Medulla oblongata (tissue), 1 donor: ENCODE measurements around the gene PTPRU.

Experiments
- DNase-seq: peaks from one replicate; pipeline ENCODE4 v3.0.0-alpha.2; 2015; ENCODE audit errors: extremely low spot score

Gene PTPRU

GRCh38 chr1:29332204-29332603 lies 95.9 kb downstream of the PTPRU start:
- DNase-seq: no peak

GRCh38 chr1:29333008-29333407 lies 96.7 kb downstream of the PTPRU start:
- DNase-seq: no peak

GRCh38 chr1:29335573-29335972 lies 99.3 kb downstream of the PTPRU start:
- DNase-seq: no peak

- peak; percentile 9 for DNase-seq
Measured at GRCh38 chr1:29338908-29339575, 102.7 kb downstream of the PTPRU start.

- no peak for DNase-seq
Measured at GRCh38 chr1:29341936-29342335, 105.6 kb downstream of the PTPRU start.

GRCh38 chr1:29342351-29342750 lies 106.0 kb downstream of the PTPRU start:
- DNase-seq: no peak

GRCh38 chr1:29342983-29343382 lies 106.7 kb downstream of the PTPRU start:
- DNase-seq: no peak

- no peak for DNase-seq
Measured at GRCh38 chr1:29343476-29343875, 107.2 kb downstream of the PTPRU start.

- no peak for DNase-seq
Measured at GRCh38 chr1:29343908-29344307, 107.6 kb downstream of the PTPRU start.

- DNase-seq: no peak
Measured at GRCh38 chr1:29344336-29344735, 108.0 kb downstream of the PTPRU start.

- DNase-seq: no peak
Measured at GRCh38 chr1:29346576-29346975, 110.3 kb downstream of the PTPRU start.

- DNase-seq: no peak
Measured at GRCh38 chr1:29349871-29350491, 113.7 kb downstream of the PTPRU start.

GRCh38 chr1:29352719-29353420 lies 116.5 kb downstream of the PTPRU start:
- DNase-seq: no peak

GRCh38 chr1:29354511-29355098 lies 118.3 kb downstream of the PTPRU start:
- no peak for DNase-seq

GRCh38 chr1:29355375-29355774 lies 119.1 kb downstream of the PTPRU start:
- DNase-seq: no peak

- no peak for DNase-seq
Measured at GRCh38 chr1:29356663-29357062, 120.3 kb downstream of the PTPRU start.

GRCh38 chr1:29357452-29357851 lies 121.1 kb downstream of the PTPRU start:
- DNase-seq: no peak

GRCh38 chr1:29358183-29358582 lies 121.9 kb downstream of the PTPRU start:
- no peak for DNase-seq

- DNase-seq: no peak
Measured at GRCh38 chr1:29360768-29361167, 124.4 kb downstream of the PTPRU start.

- DNase-seq: no peak
Measured at GRCh38 chr1:29361686-29362085, 125.4 kb downstream of the PTPRU start.

GRCh38 chr1:29362116-29362515 lies 125.8 kb downstream of the PTPRU start:
- no peak for DNase-seq

- DNase-seq: no peak
Measured at GRCh38 chr1:29362764-29363163, 126.4 kb downstream of the PTPRU start.

GRCh38 chr1:29363536-29363935 lies 127.2 kb downstream of the PTPRU start:
- DNase-seq: no peak
